Measurements from ENCODE around the gene KRT80.

The KRT80 gene

DNA sequence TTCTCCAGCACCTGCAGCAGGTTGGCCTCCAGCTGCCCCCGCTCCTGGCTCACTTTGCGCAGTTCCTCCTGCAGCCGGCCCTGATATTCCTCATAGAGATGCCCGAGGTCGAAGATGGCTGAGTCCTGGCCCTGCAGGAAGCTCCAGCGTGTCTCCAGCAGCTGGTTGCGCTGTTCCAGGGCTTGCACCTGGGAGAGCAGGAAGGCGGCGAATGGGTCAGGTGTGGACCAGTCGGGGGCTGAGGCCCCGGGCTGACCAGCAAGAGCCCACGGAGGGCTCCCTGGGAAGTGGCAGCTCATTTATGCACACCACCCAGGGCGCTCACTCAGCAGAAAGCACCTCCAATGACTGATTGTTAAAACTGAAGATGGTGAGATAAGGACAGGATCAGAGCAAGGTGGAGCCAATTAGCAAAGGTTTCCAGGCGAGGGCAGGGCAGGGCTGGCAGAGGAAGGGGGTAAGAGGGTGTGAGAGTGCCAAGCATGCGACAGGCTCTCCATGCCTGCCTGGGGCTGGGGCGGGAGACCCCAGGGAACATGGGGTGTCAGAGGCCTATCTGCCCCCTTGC is 6.3 kb downstream of the KRT80 start:
- H3K27ac ChIP-seq = no peak overlapping the region; the same call in 1 of the 2 replicates
- no peak for TF ChIP-seq CTCF (conservative IDR thresholded peaks at IDR 0.05)

DNA sequence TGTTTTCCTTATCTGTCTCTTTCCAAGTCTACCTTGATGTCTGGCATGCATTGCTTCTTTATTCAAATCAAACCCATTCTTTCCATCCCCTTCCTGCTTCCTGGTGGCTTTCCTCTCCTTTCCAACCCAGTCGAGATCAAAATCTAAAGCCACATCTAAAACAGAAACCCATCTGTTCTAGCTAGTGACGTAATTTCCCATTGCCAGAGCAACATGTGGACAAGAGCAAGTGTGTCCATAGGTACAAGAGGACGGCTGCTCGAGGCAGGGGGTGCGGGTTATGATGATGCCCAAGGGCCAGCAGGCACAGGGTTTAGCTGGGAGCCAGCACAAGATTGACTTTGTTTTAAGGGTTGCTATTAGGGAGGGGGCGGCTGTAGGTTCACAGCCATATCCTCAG is 7.0 kb downstream of the KRT80 start:
- H3K27ac ChIP-seq = no peak overlapping the region; the same call in 1 of the 2 replicates
- no peak for TF ChIP-seq CTCF (conservative IDR thresholded peaks at IDR 0.05)

- no peak for TF ChIP-seq CTCF (conservative IDR thresholded peaks at IDR 0.05)
- peak overlapping the region; percentile 25; the same call in 1 of the 2 replicates for H3K27ac ChIP-seq
Measured at GRCh38 chr12:52183971-52184370, 7.8 kb downstream of the KRT80 start.

DNA sequence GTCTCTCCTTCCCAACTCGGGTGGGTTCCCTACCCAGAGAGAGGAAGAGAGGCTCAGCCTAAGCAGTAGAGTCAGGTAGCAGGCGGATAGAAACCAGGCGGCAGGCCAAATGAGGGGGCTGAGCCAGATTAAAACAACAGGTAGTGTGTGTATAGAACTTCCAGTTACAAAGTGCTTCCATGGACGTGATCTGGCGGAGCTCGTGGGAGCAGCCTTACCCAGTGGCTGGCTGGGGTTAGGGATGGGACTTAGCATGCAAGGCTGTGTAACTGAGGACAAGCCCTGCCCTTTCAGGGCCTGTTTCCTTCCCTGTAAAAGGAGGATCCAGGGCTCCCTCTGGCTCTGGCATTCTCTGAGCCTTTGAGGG is 8.3 kb downstream of the KRT80 start:
- H3K27ac ChIP-seq = peak overlapping the region; percentile 25; the same call in 1 of the 2 replicates
- TF ChIP-seq CTCF (conservative IDR thresholded peaks at IDR 0.05) = no peak

DNA sequence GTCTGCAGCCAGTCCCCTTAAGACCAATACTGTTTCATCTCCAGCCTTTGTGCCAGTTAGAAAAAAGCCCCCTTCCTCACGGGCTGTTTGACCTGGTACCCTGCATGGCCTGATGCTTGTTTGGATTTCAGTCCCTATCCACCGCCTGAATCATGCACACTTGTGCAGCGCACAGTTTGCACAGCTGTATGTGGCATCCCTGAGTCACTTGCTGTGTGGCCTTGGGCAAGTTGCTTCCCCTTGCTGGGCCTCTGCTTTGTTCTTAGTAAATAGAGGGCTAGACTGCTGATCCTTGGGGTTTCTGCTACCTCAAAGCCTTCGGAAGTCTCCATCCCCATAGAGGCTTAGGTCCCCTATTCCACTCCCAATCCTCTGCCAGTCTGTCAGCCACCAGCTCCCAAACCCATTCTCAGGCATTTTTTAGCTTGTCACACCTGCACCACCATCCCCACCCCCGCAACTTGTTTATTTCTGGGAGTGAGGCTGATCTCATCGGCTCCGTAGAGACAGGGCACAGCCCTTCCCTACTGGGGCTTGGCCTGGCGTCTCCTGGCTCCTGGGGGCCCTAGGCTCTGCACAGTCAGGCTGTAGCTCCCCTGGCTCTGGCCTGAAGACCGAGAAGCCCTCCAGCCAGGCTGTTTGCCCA is 8.8 kb downstream of the KRT80 start:
- no peak for TF ChIP-seq CTCF (conservative IDR thresholded peaks at IDR 0.05)
- peak overlapping the region; percentile 25; the same call in 1 of the 2 replicates for H3K27ac ChIP-seq

DNA sequence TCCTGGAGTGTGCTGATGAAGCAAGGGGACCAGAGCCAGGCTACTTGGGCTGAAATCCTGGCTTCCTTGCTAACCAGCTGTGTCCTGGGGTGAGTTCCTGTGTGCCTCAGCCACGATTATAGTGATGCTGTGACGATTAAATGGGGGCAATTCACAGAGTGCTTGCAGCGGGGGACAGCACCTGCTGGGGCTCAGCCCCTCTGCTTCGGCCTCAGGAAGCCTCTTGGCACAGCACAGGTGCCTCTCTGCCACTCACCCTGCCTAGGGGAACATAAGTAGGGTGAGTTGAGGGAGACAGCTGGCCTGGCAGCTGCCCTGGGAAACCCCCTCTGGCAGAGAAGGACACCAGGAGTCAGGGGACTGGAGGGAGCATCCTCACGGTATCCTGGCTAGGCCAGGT is 9.4 kb downstream of the KRT80 start:
- H3K27ac ChIP-seq = no peak overlapping the region
- no peak for TF ChIP-seq CTCF (conservative IDR thresholded peaks at IDR 0.05)

- no peak overlapping the region for H3K27ac ChIP-seq
Measured at GRCh38 chr12:52181746-52182145, 10.1 kb downstream of the KRT80 start.

More at GRCh38 chr12:52181746-52182145, 10.1 kb downstream of the KRT80 start:
- TF ChIP-seq CTCF (conservative IDR thresholded peaks at IDR 0.05) = no peak

All from VCaP (cell line).